Smooth muscle cell of the brain vasculature (primary cell): ENCODE results near the gene G3BP2.

Source experiments
- DNase-seq: peaks from one replicate; pipeline ENCODE4 v3.0.0-alpha.2; 2012; ENCODE audit warnings: low read depth, low spot score

G3BP2 gene

GRCh38 chr4:75637827-75638226 lies 35.4 kb downstream of the G3BP2 start:
- DNase-seq = no peak

DNA sequence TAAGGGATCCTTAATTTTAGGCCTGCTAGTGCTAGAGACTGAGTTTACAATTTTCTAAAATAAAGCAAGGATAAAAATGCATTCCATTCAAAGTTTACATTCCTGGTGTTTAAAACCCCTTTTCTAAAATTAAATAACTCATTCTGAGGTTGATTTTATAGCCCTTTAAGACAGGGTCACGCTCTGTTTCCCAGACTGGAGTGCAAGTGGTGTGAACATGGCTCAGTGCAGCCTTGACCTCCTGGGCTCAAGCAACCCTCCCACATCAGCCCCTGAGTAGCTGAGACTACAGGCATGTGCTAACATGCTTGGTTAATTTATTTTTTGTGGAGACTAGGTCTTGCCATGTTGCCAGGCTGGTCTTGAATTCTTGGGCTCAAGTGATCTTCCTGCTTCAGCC lies 36.0 kb downstream of the G3BP2 start:
- no peak for DNase-seq

GRCh38 chr4:75634951-75635350 lies 38.3 kb downstream of the G3BP2 start:
- no peak for DNase-seq

GRCh38 chr4:75634281-75634680 lies 38.9 kb downstream of the G3BP2 start:
- no peak for DNase-seq

DNA sequence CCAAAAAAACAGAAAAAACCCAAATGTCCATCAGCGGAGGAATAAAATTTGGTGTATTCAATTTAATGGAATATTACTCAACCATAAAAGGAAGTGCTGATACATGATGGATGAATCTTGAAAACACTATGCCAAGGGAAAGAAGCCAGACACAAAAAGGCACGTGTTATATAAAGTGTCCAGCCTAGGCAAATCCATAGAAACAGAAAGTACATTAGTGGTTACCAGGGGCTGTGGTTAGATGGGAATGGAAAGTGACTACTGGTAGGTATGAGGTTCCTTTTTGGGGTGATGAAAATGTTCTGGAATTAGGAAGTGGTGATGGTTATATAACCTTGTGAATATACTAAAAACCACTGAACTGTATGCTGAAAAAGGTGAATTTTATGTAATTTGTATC lies 39.4 kb downstream of the G3BP2 start:
- no peak for DNase-seq

DNA sequence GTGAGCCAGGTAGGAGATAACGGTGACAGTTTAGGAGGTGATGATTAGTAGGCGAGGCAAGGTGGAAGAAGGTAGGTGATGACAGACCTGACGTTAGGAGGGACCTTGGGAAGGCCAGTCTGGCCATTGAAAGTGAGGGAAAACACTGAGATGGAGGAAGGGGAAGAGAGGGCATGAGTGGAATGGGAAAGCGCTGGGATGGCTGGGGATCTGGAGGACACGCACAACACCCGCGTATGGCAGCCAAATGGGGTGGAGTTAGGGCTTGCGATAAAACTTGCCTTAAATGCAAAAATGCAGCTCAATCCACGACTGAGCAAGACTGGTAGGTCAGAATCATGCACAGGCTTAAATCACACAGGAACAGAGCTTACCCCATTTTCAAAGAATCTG lies 42.3 kb downstream of the G3BP2 start:
- DNase-seq = no peak

GRCh38 chr4:75630174-75630936 lies 42.9 kb downstream of the G3BP2 start, which contains the start of gene CDKL2:
Gene CDKL2 (minus strand): TSS chr4:75630528. CDS start chr4:75625988, 4,540 bp downstream.
- peak; percentile 21 for DNase-seq

- DNase-seq = no peak
These were observed 44.0 kb downstream of the G3BP2 start for GRCh38 chr4:75629239-75629638.

GRCh38 chr4:75623026-75623425 lies 50.2 kb downstream of the G3BP2 start:
- DNase-seq = no peak

DNA sequence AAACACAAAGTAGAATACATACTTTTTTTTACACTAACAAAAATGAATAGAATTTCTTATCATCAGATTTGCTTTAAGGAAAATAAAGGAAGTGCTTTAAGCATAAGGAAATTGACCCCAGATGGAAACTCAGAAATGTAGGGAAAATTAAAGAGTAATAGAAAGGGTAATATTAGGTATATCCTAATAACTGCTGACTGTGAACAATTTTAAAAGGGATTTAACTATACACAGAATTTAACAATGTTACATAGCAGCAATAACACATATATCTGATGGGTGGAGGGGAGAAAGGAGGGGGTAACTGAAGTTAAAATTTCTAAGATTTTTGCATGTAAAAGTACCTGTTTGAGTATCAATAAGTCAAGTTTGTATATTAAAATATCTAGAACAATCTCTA lies 51.5 kb downstream of the G3BP2 start:
- DNase-seq = no peak

GRCh38 chr4:75612306-75612705 lies 60.9 kb downstream of the G3BP2 start:
- no peak for DNase-seq

GRCh38 chr4:75605928-75606327 lies 67.3 kb downstream of the G3BP2 start:
- DNase-seq = no peak

DNA sequence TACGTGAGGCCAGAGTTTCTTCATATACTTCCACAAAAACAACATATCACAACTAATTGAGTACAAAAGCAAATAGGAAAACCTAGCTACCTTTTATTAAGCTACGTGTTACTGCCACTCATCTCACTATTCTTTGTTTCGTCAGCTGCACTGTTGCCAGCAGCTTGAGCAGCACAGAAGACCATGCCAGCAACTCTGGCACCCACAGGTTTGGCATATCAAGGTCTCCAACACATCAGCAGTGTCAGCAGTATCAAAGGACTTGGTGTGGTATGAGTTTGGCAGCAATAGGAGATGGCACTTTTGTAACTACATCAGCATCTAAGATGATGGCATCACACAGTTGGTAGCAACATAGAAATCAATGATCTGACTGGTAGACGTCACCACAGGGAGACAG lies 73.6 kb downstream of the G3BP2 start:
- no peak for DNase-seq

GRCh38 chr4:75598390-75598789 lies 74.8 kb downstream of the G3BP2 start:
- no peak for DNase-seq

- DNase-seq = no peak
These were observed 77.2 kb downstream of the G3BP2 start for GRCh38 chr4:75596061-75596460.

GRCh38 chr4:75593393-75593792 lies 79.8 kb downstream of the G3BP2 start:
- no peak for DNase-seq
